SK-N-SH treated with all-trans-retinoic acid at 6 μM for 48 hours (cell line): ENCODE data around the gene NRXN3.

Experiments
- ATAC-seq: fragments of 200-7000 bp; cut with Tn5 transposase; 3 replicates; pipeline ENCODE4 v1.9.1; 2020; ENCODE audit warnings: mild to moderate bottlenecking, moderate library complexity
- ARNTL ChIP-seq: fragments of 450-650 bp; formaldehyde crosslinking; IDR thresholded peaks from 2 replicates; pipeline ENCODE4 v1.5.0; 2020; ENCODE audit warnings: low read depth, mild to moderate bottlenecking, moderate library complexity, borderline replicate concordance
- BACH2 ChIP-seq: fragments of 250-450 bp; sonication (Bioruptor Pico); IDR thresholded peaks from 2 replicates; pipeline ENCODE4 v1.9.0; 2021; ENCODE audit warnings: mild to moderate bottlenecking, borderline replicate concordance
- CREB5 ChIP-seq: fragments of 250-450 bp; sonication (Bioruptor Pico); IDR thresholded peaks from 2 replicates; pipeline ENCODE4 v1.5.1; 2020; ENCODE audit warnings: low read depth, mild to moderate bottlenecking, moderate library complexity
- CSDC2 ChIP-seq: fragments of 250-450 bp; sonication (Bioruptor Pico); IDR thresholded peaks from 2 replicates; pipeline ENCODE4 v1.5.0; 2020; ENCODE audit warnings: mild to moderate bottlenecking, moderate library complexity
- CSRNP3 ChIP-seq: fragments of 250-450 bp; sonication (Bioruptor Pico); IDR thresholded peaks from 2 replicates; pipeline ENCODE4 v1.5.1; 2021; ENCODE audit warnings: mild to moderate bottlenecking, moderate library complexity
- ESRRG ChIP-seq: fragments of 250-450 bp; sonication (Bioruptor Pico); IDR thresholded peaks from 2 replicates; pipeline ENCODE4 v1.6.1; 2021; ENCODE audit warnings: mild to moderate bottlenecking
- GLIS3 ChIP-seq: fragments of 250-450 bp; sonication (Bioruptor Pico); IDR thresholded peaks from 2 replicates; pipeline ENCODE4 v1.5.0; 2020; ENCODE audit warnings: mild to moderate bottlenecking, moderate library complexity
- ISL1 ChIP-seq: fragments of 250-450 bp; sonication (Bioruptor Pico); IDR thresholded peaks from 2 replicates; pipeline ENCODE4 v2.1.2; 2022; ENCODE audit warnings: mild to moderate bottlenecking, moderate library complexity
- PATZ1 ChIP-seq: fragments of 250-450 bp; sonication (Bioruptor Pico); IDR thresholded peaks from 2 replicates; pipeline ENCODE4 v1.8.0; 2020; ENCODE audit warnings: mild to moderate bottlenecking, moderate library complexity, borderline replicate concordance
- PPARA ChIP-seq: fragments of 250-450 bp; sonication (Bioruptor Pico); IDR thresholded peaks from 2 replicates; pipeline ENCODE4 v1.5.0; 2020; ENCODE audit warnings: mild to moderate bottlenecking, borderline replicate concordance
- RARB ChIP-seq: fragments of 250-450 bp; sonication (Bioruptor Pico); IDR thresholded peaks from 2 replicates; pipeline ENCODE4 v1.8.0; 2021; ENCODE audit warnings: mild to moderate bottlenecking, moderate library complexity
- SNAI2 ChIP-seq: fragments of 250-450 bp; sonication (Bioruptor Pico); IDR thresholded peaks from 2 replicates; pipeline ENCODE4 v1.5.0; 2020; ENCODE audit warnings: mild to moderate bottlenecking, moderate library complexity
- TCF4 ChIP-seq: fragments of 250-450 bp; sonication (Bioruptor Pico); IDR thresholded peaks from 2 replicates; pipeline ENCODE4 v1.8.0; 2021; ENCODE audit warnings: mild to moderate bottlenecking, moderate library complexity, borderline replicate concordance
- TOX ChIP-seq: fragments of 250-450 bp; sonication (Bioruptor Pico); IDR thresholded peaks from 2 replicates; pipeline ENCODE4 v1.8.0; 2021; ENCODE audit warnings: mild to moderate bottlenecking, moderate library complexity, borderline replicate concordance
- TSHZ2 ChIP-seq: fragments of 250-450 bp; sonication (Bioruptor Pico); IDR thresholded peaks from 2 replicates; pipeline ENCODE4 v1.5.0; 2020; ENCODE audit warnings: mild to moderate bottlenecking, moderate library complexity
- ZFP3 ChIP-seq: fragments of 250-450 bp; sonication (Bioruptor Pico); IDR thresholded peaks from 2 replicates; pipeline ENCODE4 v1.5.0; 2020; ENCODE audit warnings: mild to moderate bottlenecking, moderate library complexity
- ZNF565 ChIP-seq: fragments of 450-650 bp; formaldehyde crosslinking; conservative IDR thresholded peaks from 2 replicates; pipeline ENCODE4 v1.5.0; 2020; ENCODE audit warnings: low read depth, mild to moderate bottlenecking, moderate library complexity
- ZNF70 ChIP-seq: fragments of 450-650 bp; formaldehyde crosslinking; IDR thresholded peaks from 2 replicates; pipeline ENCODE4 v1.5.0; 2020; ENCODE audit warnings: mild to moderate bottlenecking, moderate library complexity
- ZNF8 ChIP-seq: fragments of 450-650 bp; formaldehyde crosslinking; IDR thresholded peaks from 2 replicates; pipeline ENCODE4 v1.5.0; 2020; ENCODE audit warnings: mild to moderate bottlenecking, moderate library complexity

NRXN3 gene

GRCh38 chr14:78450669-78451318, 280.6 kb downstream of the NRXN3 start:
- no peak for ATAC-seq
- TF ChIP-seq ZNF70: no peak
- no peak for TF ChIP-seq BACH2 (CRISPR knock-in tag)
- TF ChIP-seq ZNF8 (CRISPR knock-in tag): no peak
- TF ChIP-seq PATZ1 (CRISPR knock-in tag): no peak
- no peak for TF ChIP-seq TCF4
- no peak for TF ChIP-seq SNAI2 (CRISPR knock-in tag)
- no peak for TF ChIP-seq ARNTL (CRISPR knock-in tag)
- TF ChIP-seq GLIS3: no peak
- TF ChIP-seq ZNF565 (CRISPR knock-in tag): no peak
- TF ChIP-seq CSRNP3 (CRISPR knock-in tag): no peak
- TF ChIP-seq TOX: no peak
- no peak for TF ChIP-seq TSHZ2 (CRISPR knock-in tag)
- TF ChIP-seq ZFP3: no peak
- no peak for TF ChIP-seq CSDC2
- TF ChIP-seq PPARA (CRISPR knock-in tag): no peak
- TF ChIP-seq CREB5 (CRISPR knock-in tag): no peak
- TF ChIP-seq ESRRG (CRISPR knock-in tag): no peak
- TF ChIP-seq ISL1 (CRISPR knock-in tag): no peak

- TF ChIP-seq BACH2 (CRISPR knock-in tag) (no peak), ESRRG (CRISPR knock-in tag) (no peak), TSHZ2 (CRISPR knock-in tag) (no peak), RARB (CRISPR knock-in tag) (no peak), ISL1 (CRISPR knock-in tag) (no peak), CSRNP3 (CRISPR knock-in tag) (no peak), ZNF8 (CRISPR knock-in tag) (no peak), ZNF70 (no peak)
- TF ChIP-seq, all 23 proteins: peak for 0
- ATAC-seq: no peak
These were observed 281.1 kb downstream of the NRXN3 start for GRCh38 chr14:78451319-78451695.
